AG04450 (cell line): ENCODE data around the gene CHMP5. TPM values are rescaled to one million over a fixed set of nuclear protein-coding genes. Genes with fewer than 3 reads are reported as not detected.

Experiments
- CTCF ChIA-PET: fragments of 300-600, 350-600 bp; formaldehyde crosslinking; extraction: SDS; loops from one replicate; lab custom pipeline; 2022; ENCODE audit warnings: antibody characterized with exemption, inconsistent platforms; lab: Charles Lee
- POLR2A ChIA-PET: fragments of 350-600 bp; formaldehyde crosslinking; extraction: SDS; loops from one replicate; lab custom pipeline; 2021; ENCODE audit warnings: antibody characterized with exemption, inconsistent platforms; lab: Yijun Ruan, JAX
- DNase-seq: peaks from one replicate; pipeline ENCODE4 v3.0.0-alpha.2; 2011; ENCODE audit warnings: low read depth, low spot score
- H3K27ac ChIP-seq: one replicate; pipeline ENCODE4 v1.5.1; 2012; ENCODE audit warnings: low read depth, low read length, control low read depth
- H3K27me3 ChIP-seq: one replicate; pipeline ENCODE4 v1.6.0; 2012; ENCODE audit warnings: low read length; ENCODE audit not compliant: control insufficient read depth, insufficient read depth
- H3K4me3 ChIP-seq: 2 replicates; pipeline ENCODE4 v1.5.1; 2011; ENCODE audit warnings: mild to moderate bottlenecking, low read depth, low read length, control low read depth
- H3K9me3 ChIP-seq: 2 replicates; pipeline ENCODE4 v1.5.1; 2012; ENCODE audit warnings: low read length; ENCODE audit not compliant: control insufficient read depth, insufficient read depth
- polyA plus RNA-seq: library from polyadenylated mRNA; depleted of rRNA; stranded (reverse); fragments of >200 nt; gene quantifications from 2 replicates; pipeline ENCODE4 v1.2.3, GENCODE V29; 2011
- TF ChIP-seq, protein P1 (sequence below): IDR thresholded peaks from 2 replicates; pipeline ENCODE4 v1.5.1; 2011; ENCODE audit warnings: low read depth, low read length, control low read depth, inconsistent platforms

Gene CHMP5
- polyA plus RNA-seq, 1 experiment = 144 TPM

DNA sequence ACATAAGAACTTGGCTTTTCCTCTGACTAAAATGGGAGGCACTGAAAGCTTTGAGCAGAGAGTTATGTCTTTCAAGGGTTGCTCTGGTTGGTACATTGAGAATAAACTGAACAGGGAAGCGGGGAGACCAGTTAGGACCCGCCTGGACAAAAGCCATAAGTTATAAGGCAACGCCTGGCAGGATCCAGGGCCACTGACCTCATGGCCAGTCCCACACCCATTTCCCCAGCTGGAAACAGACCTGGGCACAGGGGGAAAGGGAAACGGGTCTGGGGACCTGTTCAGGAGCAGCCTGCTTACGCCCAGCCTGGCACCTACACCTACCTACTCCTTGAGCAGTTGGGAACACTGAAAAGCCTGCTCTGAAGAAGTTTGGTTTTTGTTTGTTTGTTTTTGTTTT, 23.6 kb upstream of the CHMP5 start:
- no peak overlapping the region for H3K4me3 ChIP-seq
- no peak for DNase-seq
- TF ChIP-seq, protein P1, sequence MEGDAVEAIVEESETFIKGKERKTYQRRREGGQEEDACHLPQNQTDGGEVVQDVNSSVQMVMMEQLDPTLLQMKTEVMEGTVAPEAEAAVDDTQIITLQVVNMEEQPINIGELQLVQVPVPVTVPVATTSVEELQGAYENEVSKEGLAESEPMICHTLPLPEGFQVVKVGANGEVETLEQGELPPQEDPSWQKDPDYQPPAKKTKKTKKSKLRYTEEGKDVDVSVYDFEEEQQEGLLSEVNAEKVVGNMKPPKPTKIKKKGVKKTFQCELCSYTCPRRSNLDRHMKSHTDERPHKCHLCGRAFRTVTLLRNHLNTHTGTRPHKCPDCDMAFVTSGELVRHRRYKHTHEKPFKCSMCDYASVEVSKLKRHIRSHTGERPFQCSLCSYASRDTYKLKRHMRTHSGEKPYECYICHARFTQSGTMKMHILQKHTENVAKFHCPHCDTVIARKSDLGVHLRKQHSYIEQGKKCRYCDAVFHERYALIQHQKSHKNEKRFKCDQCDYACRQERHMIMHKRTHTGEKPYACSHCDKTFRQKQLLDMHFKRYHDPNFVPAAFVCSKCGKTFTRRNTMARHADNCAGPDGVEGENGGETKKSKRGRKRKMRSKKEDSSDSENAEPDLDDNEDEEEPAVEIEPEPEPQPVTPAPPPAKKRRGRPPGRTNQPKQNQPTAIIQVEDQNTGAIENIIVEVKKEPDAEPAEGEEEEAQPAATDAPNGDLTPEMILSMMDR = no peak
- H3K9me3 ChIP-seq = no peaks in the 10 kb centered on the region
- POLR2A ChIA-PET = no interaction called here
- H3K27me3 ChIP-seq = no peaks in the 10 kb centered on the region
- CTCF ChIA-PET = no interaction called here
- H3K27ac ChIP-seq = no peak overlapping the region

DNA sequence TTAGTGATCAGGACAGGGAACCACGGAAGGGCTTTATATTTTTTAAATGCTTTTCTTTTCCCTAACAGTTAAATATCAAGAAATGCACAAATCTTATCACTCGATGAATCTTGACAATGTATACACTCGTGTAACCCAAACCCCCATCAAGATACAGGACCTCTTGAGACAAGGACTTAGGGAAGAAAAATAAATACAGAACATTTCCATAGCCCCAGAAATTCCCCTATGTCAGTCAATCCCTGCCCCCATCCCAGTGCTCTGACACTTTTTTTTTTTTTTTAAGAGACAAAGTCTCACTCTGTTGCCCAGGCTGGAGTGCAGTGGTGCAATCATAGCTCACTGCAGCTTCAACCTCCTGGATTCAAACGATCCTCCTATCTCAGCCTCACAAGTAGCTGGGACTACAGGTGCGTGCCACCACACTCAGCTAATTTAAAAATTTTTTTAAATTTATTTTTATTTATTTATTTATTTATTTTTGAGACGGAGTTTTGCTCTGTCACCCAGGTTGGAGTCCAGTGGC, 22.2 kb upstream of the CHMP5 start:
- H3K27ac ChIP-seq = no peak overlapping the region
- CTCF ChIA-PET = no interaction called here
- POLR2A ChIA-PET = no interaction called here
- no peaks in the 10 kb centered on the region for H3K27me3 ChIP-seq
- no peaks in the 10 kb centered on the region for H3K9me3 ChIP-seq
- TF ChIP-seq, protein P1 = no peak
- DNase-seq = no peak
- H3K4me3 ChIP-seq = no peak overlapping the region

DNA sequence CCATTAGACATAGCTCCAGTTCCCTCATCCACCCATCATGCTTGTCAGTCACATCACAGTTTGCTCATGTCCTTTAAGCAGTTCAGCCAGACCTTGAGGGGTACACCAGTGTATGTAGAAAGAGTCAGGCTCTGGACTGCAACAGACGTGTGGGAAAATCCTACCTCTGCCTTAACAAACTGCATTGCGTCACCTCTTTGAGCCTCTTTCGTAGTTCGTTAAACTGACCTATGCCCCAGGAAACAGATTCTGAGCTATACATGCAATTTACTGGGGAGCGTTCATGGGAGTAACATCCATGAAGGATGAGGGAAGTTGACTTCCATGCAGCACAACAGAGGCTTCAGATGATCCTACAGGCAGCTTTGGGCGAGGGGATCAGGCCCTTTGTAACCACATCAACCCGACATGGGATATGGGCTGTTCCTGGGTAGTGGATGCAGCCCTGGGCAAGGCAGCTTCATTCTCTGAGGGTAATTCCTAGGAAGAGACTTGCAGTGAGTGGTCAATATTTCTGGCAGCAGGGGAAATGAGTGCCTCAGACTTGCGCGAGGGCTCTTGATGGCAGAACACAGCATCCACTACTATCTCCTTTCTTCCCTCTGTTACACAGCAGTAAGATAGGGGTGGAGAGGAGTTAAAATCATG, 20.6 kb upstream of the CHMP5 start:
- H3K27ac ChIP-seq = no peak overlapping the region
- DNase-seq = no peak
- TF ChIP-seq, protein P1 = no peak
- POLR2A ChIA-PET = interaction anchor here (1.1 kb wide), 1 partner anchor 9 kb away, joined by 4 read pairs; no protein-coding TSS in a partner anchor
- H3K9me3 ChIP-seq = no peaks in the 10 kb centered on the region
- CTCF ChIA-PET = no interaction called here
- H3K27me3 ChIP-seq = no peaks in the 10 kb centered on the region
- H3K4me3 ChIP-seq = no peak overlapping the region

DNA sequence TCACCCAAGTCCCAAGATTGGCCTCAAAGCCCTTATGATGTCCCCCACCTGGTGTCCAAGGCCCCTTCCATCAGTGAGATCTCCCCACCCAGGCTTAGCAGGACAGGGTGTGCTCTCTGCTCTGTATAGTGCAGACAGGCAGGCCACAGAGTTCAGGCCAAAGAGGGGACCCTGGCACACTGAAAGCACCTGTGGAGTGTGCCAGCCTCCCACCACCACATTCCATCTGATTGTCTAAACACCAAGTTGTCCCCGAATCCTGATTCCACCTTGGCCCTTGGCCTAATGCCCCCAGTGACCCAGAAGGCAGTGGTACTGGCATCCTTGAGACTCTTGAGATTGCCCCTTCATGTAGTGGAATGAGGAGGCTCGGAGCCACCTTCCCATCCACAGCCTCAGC, 19.5 kb upstream of the CHMP5 start:
- POLR2A ChIA-PET = no interaction called here
- CTCF ChIA-PET = interaction anchor here (0.6 kb wide), 1 partner anchor 378 kb away, joined by 5 read pairs; no protein-coding TSS in a partner anchor
- TF ChIP-seq, protein P1 = no peak
- DNase-seq = no peak
- Histone ChIP-seq H3K27ac (no peak overlapping the region), H3K9me3 (no peaks in the 10 kb centered on the region), H3K27me3 (no peaks in the 10 kb centered on the region), H3K4me3 (no peak overlapping the region)

DNA sequence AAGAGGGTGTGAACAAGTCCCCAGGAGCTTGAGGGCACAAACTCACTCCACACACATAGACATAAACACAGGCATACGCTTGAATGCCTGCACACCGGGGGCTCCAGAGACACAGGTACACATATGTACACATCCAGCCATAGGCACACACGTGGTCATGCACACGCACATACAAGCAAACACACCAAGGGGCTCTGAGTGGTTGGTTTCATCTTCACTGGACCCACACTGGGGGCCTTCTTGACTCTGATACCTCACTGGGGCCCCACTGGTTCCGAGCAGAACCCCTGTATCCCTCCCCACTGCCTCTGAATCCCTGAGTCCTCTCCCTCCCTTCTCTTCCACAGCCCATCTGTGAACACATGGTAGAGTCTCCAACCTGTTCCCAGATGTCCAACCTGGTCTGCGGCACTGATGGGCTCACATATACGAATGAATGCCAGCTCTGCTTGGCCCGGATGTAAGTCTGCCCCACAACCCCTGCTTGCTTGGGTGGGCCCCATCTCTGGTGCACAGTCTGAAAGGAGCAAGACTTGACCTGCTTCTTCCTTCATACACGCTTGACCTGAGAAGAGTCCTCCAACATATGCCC, 18.5 kb upstream of the CHMP5 start:
- H3K27me3 ChIP-seq = no peaks in the 10 kb centered on the region
- ChIA-PET CTCF (no interaction called here), POLR2A (no interaction called here)
- no peaks in the 10 kb centered on the region for H3K9me3 ChIP-seq
- H3K4me3 ChIP-seq = no peak overlapping the region
- H3K27ac ChIP-seq = no peak overlapping the region
- no peak for DNase-seq
- TF ChIP-seq, protein P1 = no peak
